Measurements from ENCODE around the gene CLTCL1. TPM values are rescaled to one million over a fixed set of nuclear protein-coding genes. Genes with fewer than 3 reads are reported as not detected.

Gene CLTCL1
- total RNA-seq, 1 donor from 2014 or later: 6.8 TPM

- Histone ChIP-seq H3K27me3 (ENCODE audit: low read depth) (no peaks in the 10 kb centered on the region), H3K4me1 (no peaks in the 10 kb centered on the region), H3K9me3 (no peaks in the 10 kb centered on the region), H3K27ac (no peak overlapping the region), H3K4me3 (no peak overlapping the region), H3K36me3 (peaks cover 11% of the 10 kb centered on the region)
- intact Hi-C loops (cut with DNase I): no loop called here
- no peak for ATAC-seq
- no peak for TF ChIP-seq CTCF (IDR thresholded peaks at IDR 0.05)
- DNase-seq: no peak
These were observed 52.1 kb downstream of the CLTCL1 start for GRCh38 chr22:19239464-19239863.

GRCh38 chr22:19238900-19239299 lies 52.6 kb downstream of the CLTCL1 start:
- Histone ChIP-seq H3K36me3 (peaks cover 14% of the 10 kb centered on the region), H3K27me3 (ENCODE audit: low read depth) (no peaks in the 10 kb centered on the region), H3K4me1 (no peaks in the 10 kb centered on the region), H3K9me3 (no peaks in the 10 kb centered on the region), H3K4me3 (no peak overlapping the region), H3K27ac (no peak overlapping the region)
- ATAC-seq: peak; percentile 52 to 78
- TF ChIP-seq CTCF (IDR thresholded peaks at IDR 0.05): no peak
- intact Hi-C loops (cut with DNase I): no loop called here
- no peak for DNase-seq

GRCh38 chr22:19235874-19236273 lies 55.6 kb downstream of the CLTCL1 start:
- intact Hi-C loops (cut with DNase I): no loop called here
- Histone ChIP-seq H3K27ac (no peak overlapping the region), H3K9me3 (no peaks in the 10 kb centered on the region), H3K36me3 (peaks cover 26% of the 10 kb centered on the region), H3K4me3 (no peak overlapping the region), H3K27me3 (ENCODE audit: low read depth) (no peaks in the 10 kb centered on the region), H3K4me1 (no peaks in the 10 kb centered on the region)
- TF ChIP-seq CTCF (IDR thresholded peaks at IDR 0.05): no peak
- DNase-seq (no peak), ATAC-seq (no peak)

- Histone ChIP-seq H3K4me3 (no peak overlapping the region), H3K36me3 (peaks cover 24% of the 10 kb centered on the region), H3K9me3 (no peaks in the 10 kb centered on the region), H3K27ac (no peak overlapping the region), H3K4me1 (no peaks in the 10 kb centered on the region), H3K27me3 (ENCODE audit: low read depth) (no peaks in the 10 kb centered on the region)
- DNase-seq (no peak), ATAC-seq (no peak)
- intact Hi-C loops (cut with DNase I): no loop called here
- no peak for TF ChIP-seq CTCF (IDR thresholded peaks at IDR 0.05)
These were observed 57.2 kb downstream of the CLTCL1 start for GRCh38 chr22:19234126-19234896.

GRCh38 chr22:19233189-19233661 lies 58.3 kb downstream of the CLTCL1 start:
- Histone ChIP-seq H3K27ac (no peak overlapping the region), H3K4me3 (no peak overlapping the region), H3K27me3 (ENCODE audit: low read depth) (no peaks in the 10 kb centered on the region), H3K9me3 (no peaks in the 10 kb centered on the region), H3K4me1 (no peaks in the 10 kb centered on the region), H3K36me3 (peaks cover 15% of the 10 kb centered on the region)
- TF ChIP-seq CTCF (IDR thresholded peaks at IDR 0.05): no peak
- ATAC-seq (peak; percentile 52 to 65), DNase-seq (no peak)
- intact Hi-C loops (cut with DNase I): no loop called here
